GM12878 (cell line): ENCODE results near the gene OR5AR1. TPM values are rescaled to one million over a fixed set of nuclear protein-coding genes. Genes with fewer than 3 reads are reported as not detected.
A peak's percentile ranks its signal among the peaks of the same experiment; 100 is the strongest.

ENCODE experiments used
- BCLAF1 ChIP-seq: fragments of 450-650 bp; IDR thresholded peaks from 2 replicates; pipeline ENCODE4 v1.6.1; 2017; ENCODE audit warnings: antibody characterized with exemption, mild to moderate bottlenecking, moderate library complexity
- GABPA ChIP-seq: IDR thresholded peaks from 2 replicates; pipeline ENCODE4 v1.6.1; 2014; ENCODE audit warnings: antibody characterized with exemption, low read depth, mild to moderate bottlenecking, inconsistent platforms
- GATAD2B ChIP-seq: fragments of 450-650 bp; conservative IDR thresholded peaks from 2 replicates; pipeline ENCODE4 v1.6.1; 2017; ENCODE audit warnings: low read depth, mild to moderate bottlenecking, moderate library complexity
- HSF1 ChIP-seq: fragments of 150-350 bp; IDR thresholded peaks from 2 replicates; pipeline ENCODE4 v1.6.1; 2014; ENCODE audit warnings: mild to moderate bottlenecking, low read depth, low read length
- IKZF2 ChIP-seq, 2 experiments: fragments of 450-650 bp; IDR thresholded peaks; 2 replicates each; pipeline ENCODE4 v1.6.1; 2017; ENCODE audit warnings: mild to moderate bottlenecking in 2 of 2, moderate library complexity in 2 of 2
- KDM1A ChIP-seq: fragments of 200-600 bp; sonication (generic); IDR thresholded peaks from 2 replicates; pipeline ENCODE4 v1.6.1; 2016; ENCODE audit warnings: borderline replicate concordance
- NFYB ChIP-seq: IDR thresholded peaks from 2 replicates; pipeline ENCODE4 v1.6.1; 2011; ENCODE audit warnings: low read depth, mild to moderate bottlenecking, low read length, improper control_type of control experiment, moderate library complexity; ENCODE audit not compliant: insufficient read depth
- NR2C1 ChIP-seq: fragments of 450-650 bp; IDR thresholded peaks from 2 replicates; pipeline ENCODE4 v1.6.1; 2017; ENCODE audit warnings: antibody characterized with exemption, mild to moderate bottlenecking, moderate library complexity
- NR2C2 ChIP-seq: IDR thresholded peaks from 2 replicates; pipeline ENCODE4 v1.6.1; 2011; ENCODE audit warnings: borderline replicate concordance, low read depth; ENCODE audit not compliant: control insufficient read depth, insufficient read length
- RCOR1 ChIP-seq: conservative IDR thresholded peaks from 2 replicates; pipeline ENCODE4 v1.6.1; 2012; ENCODE audit warnings: low read depth, low read length, improper control_type of control experiment
- SMAD5 ChIP-seq: IDR thresholded peaks from 2 replicates; pipeline ENCODE4 v1.6.1; 2016; ENCODE audit warnings: antibody characterized with exemption, low read depth
- SP1 ChIP-seq: IDR thresholded peaks from one replicate; pipeline ENCODE4 v1.6.1; 2011; ENCODE audit warnings: low read depth, low read length
- USF2 ChIP-seq: IDR thresholded peaks from 2 replicates; pipeline ENCODE4 v1.6.1; 2011; ENCODE audit warnings: low read depth, low read length, improper control_type of control experiment, borderline replicate concordance
- YY1 ChIP-seq: IDR thresholded peaks from 2 replicates; pipeline ENCODE4 v1.6.1; 2011; ENCODE audit warnings: low read depth, mild to moderate bottlenecking, low read length
- ZNF24 ChIP-seq: fragments of 450-650 bp; IDR thresholded peaks from 2 replicates; pipeline ENCODE4 v1.6.1; 2017; ENCODE audit warnings: antibody characterized with exemption, mild to moderate bottlenecking
- ZNF592 ChIP-seq: fragments of 450-650 bp; IDR thresholded peaks from 2 replicates; pipeline ENCODE4 v1.6.1; 2017; ENCODE audit warnings: mild to moderate bottlenecking, moderate library complexity
- ZNF687 ChIP-seq: fragments of 450-650 bp; IDR thresholded peaks from 2 replicates; pipeline ENCODE4 v1.6.1; 2017; ENCODE audit warnings: mild to moderate bottlenecking, moderate library complexity
- ZSCAN29 ChIP-seq: fragments of 450-650 bp; IDR thresholded peaks from 2 replicates; pipeline ENCODE4 v1.6.1; 2017; ENCODE audit warnings: mild to moderate bottlenecking, moderate library complexity
- polyA plus RNA-seq, 11 experiments: library from polyadenylated mRNA; depleted of rRNA in 4 of 11; unstranded in 6 of 11; stranded (reverse) in 5 of 11; fragments of >200 nt; fragmentation: Nextera tagmentation in 4 of 11; fragmentation: Illumina TruSeq in 1 of 11; extraction: Ambion mirVana in 4 of 11; extraction: Trizol in 1 of 11; gene quantifications; 1 replicate in 1 of 11; 2 replicates in 10 of 11; pipeline versions ENCODE4 v1.2.1 to v1.2.3, GENCODE V29; 2011 to 2016; ENCODE audit warnings: inconsistent platforms in 2 of 11, missing spikeins in 2 of 11, low read depth in 1 of 11
- total RNA-seq, 4 experiments: library from RNA; depleted of rRNA in 3 of 4; stranded (reverse); fragments of >200 nt in 3 of 4; fragmentation: Illumina TruSeq in 1 of 4; extraction: Trizol in 1 of 4; gene quantifications; 2 replicates each; pipeline versions ENCODE4 v1.2.1 to v1.2.3, GENCODE V29; 2013 to 2021

OR5AR1 gene
- total and polyA plus RNA-seq, 10 of the 15 experiments (the other 5 are each of a cell fraction or from before 2014, with no cell fraction given), result not detected

GRCh38 chr11:56624661-56625110 lies 38.8 kb upstream of the OR5AR1 start (continued):
- TF ChIP-seq HSF1 (no peak), SP1 (no peak), USF2 (no peak), ZSCAN29 (no peak), ZNF592 (no peak), GATAD2B (no peak), BCLAF1 (no peak), ZNF24 (0 out of 2 replicates have a peak, but pooled peaks have one; percentile 19), YY1 (no peak), NR2C1 (no peak), SMAD5 (no peak), KDM1A (no peak), GABPA (peak; percentile 37; the same call in 1 of the 2 replicates), NFYB (no peak), ZNF687 (no peak), NR2C2 (no peak), RCOR1 (no peak), IKZF2 (IDR thresholded peaks at IDR 0.05) (peak; percentile 80 to 86)
